Rectal smooth muscle tissue (tissue), 1 donor: Measurements from ENCODE around the gene ALDH4A1.
"Not testable (repeated sequence)": the region's sequence is repeated elsewhere in the genome, so short reads cannot be mapped to it uniquely, and the experiment has no call there.

Experiments used
- H3K27ac ChIP-seq: one replicate; pipeline ENCODE4 v1.7.0; 2013; ENCODE audit warnings: low read depth, low read length, inconsistent platforms
- H3K27me3 ChIP-seq: one replicate; pipeline ENCODE4 v1.7.0; 2013; ENCODE audit warnings: low read length; ENCODE audit not compliant: control insufficient read depth, insufficient read depth
- H3K36me3 ChIP-seq: one replicate; pipeline ENCODE4 v1.7.0; 2013; ENCODE audit warnings: low read length; ENCODE audit not compliant: control insufficient read depth, insufficient read depth
- H3K4me1 ChIP-seq: one replicate; pipeline ENCODE4 v1.7.0; 2013; ENCODE audit warnings: low read length; ENCODE audit not compliant: control insufficient read depth, insufficient read depth
- H3K4me3 ChIP-seq: one replicate; pipeline ENCODE4 v1.7.0; 2013; ENCODE audit warnings: low read length
- H3K9ac ChIP-seq: one replicate; pipeline ENCODE4 v1.7.0; 2013; ENCODE audit warnings: low read length

ALDH4A1 gene

DNA sequence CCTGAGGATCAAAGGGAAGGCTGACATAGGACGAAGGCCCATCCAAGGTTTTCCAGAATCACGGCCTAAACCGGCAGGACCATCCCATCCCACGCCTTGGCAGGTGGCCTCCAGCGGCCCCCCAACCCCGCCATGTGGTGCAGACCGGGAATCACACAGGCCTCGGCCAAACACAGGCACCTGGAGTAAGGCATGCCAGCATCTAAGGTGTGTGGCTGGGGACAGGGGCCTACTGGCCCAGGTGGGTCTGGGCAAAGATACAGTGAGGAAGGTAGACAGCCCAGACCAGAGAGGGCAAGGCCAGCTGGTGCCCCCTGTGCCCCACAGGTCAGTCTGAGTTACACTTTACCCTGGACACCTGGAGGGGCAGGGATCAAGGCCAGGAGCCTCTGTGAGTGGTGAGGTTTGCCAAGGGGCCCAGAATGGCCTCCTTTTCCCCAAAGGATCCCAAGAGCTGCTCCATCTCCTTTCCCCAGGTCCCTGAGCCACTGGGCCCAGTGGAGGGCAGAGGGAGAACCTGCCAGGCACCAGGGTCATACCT, 30.2 kb downstream of the ALDH4A1 start:
- Histone ChIP-seq H3K4me1 (no peaks in the 10 kb centered on the region), H3K9ac (no peak overlapping the region), H3K27ac (no peak overlapping the region), H3K27me3 (no peaks in the 10 kb centered on the region), H3K36me3 (no peaks in the 10 kb centered on the region), H3K4me3 (no peak overlapping the region)

DNA sequence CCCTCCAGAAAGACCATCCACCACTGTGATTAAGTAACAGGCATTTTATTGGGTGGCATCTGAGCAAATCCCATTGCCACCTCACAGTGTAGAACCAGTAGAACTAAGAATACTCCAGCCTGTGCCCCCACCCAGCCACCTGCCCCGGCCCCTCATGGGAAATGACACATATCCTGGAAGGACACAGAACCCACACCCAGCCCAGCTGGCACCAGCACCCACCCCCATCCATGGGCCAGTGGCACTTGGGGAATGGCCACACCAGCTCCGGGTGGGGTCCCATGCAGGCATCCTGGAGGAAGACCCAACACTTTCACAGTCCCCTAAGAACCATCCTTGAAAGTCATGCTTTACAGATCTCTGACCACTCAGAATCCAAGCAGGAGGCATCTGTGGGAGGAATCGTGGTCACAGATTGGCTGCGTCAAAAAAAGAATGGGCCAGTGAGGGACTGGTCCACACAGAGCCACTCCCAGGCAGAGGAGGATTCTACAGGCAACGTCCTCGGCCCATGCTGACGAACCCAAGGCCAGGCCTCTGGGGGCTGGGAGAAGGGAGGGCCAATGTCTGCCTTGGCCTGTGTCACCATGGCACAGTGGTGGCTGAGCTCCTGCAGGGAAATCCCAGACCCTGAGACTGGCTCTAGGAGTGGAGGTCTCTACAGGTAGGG, 30.8 kb downstream of the ALDH4A1 start:
- Histone ChIP-seq H3K9ac (no peak overlapping the region), H3K27ac (no peak overlapping the region), H3K4me1 (no peaks in the 10 kb centered on the region), H3K4me3 (no peak overlapping the region), H3K36me3 (no peaks in the 10 kb centered on the region), H3K27me3 (no peaks in the 10 kb centered on the region)

- Histone ChIP-seq H3K36me3 (no peaks in the 10 kb centered on the region), H3K4me1 (no peaks in the 10 kb centered on the region), H3K9ac (no peak overlapping the region), H3K27ac (no peak overlapping the region), H3K4me3 (no peak overlapping the region), H3K27me3 (no peaks in the 10 kb centered on the region)
Measured at GRCh38 chr1:18870957-18871356, 31.4 kb downstream of the ALDH4A1 start.

GRCh38 chr1:18870595-18870865, 31.8 kb downstream of the ALDH4A1 start:
- not testable (repeated sequence) for H3K9ac ChIP-seq, H3K27ac ChIP-seq, H3K27me3 ChIP-seq, H3K4me1 ChIP-seq, H3K36me3 ChIP-seq, H3K4me3 ChIP-seq

- Histone ChIP-seq H3K27ac (no peak overlapping the region), H3K4me3 (no peak overlapping the region), H3K4me1 (no peaks in the 10 kb centered on the region), H3K36me3 (no peaks in the 10 kb centered on the region), H3K27me3 (no peaks in the 10 kb centered on the region), H3K9ac (no peak overlapping the region)
Measured at GRCh38 chr1:18869847-18870594, 32.3 kb downstream of the ALDH4A1 start.

- no peak overlapping the region for H3K9ac ChIP-seq
- H3K4me3 ChIP-seq, result no peak overlapping the region
- H3K27ac ChIP-seq, result no peak overlapping the region
- H3K36me3 ChIP-seq, result no peaks in the 10 kb centered on the region
- no peaks in the 10 kb centered on the region for H3K4me1 ChIP-seq
- H3K27me3 ChIP-seq, result no peaks in the 10 kb centered on the region
Measured at GRCh38 chr1:18868801-18869424, 33.4 kb downstream of the ALDH4A1 start.

GRCh38 chr1:18868354-18868753, 34.0 kb downstream of the ALDH4A1 start:
- Histone ChIP-seq H3K27ac (no peak overlapping the region), H3K27me3 (no peaks in the 10 kb centered on the region), H3K4me3 (no peak overlapping the region), H3K9ac (no peak overlapping the region), H3K4me1 (no peaks in the 10 kb centered on the region), H3K36me3 (no peaks in the 10 kb centered on the region)

DNA sequence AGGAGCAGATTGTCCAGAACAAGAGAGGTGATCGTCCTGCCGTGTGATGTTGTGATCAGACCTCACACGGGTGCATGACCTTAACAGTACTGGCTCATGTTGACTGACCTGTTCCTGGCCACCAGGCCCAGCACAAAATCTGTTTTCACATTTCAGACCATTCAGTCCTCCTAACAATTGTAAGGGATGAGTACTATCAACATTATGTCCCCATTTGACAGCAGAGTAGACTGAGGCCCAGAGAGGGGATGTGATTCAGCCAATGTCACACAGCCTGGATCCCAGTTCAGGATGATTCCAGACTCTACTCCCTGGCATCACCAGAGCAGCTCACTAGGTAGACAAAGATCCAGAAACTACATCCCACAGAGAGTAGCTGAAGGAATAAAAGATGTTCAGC, 35.5 kb downstream of the ALDH4A1 start:
- no peaks in the 10 kb centered on the region for H3K4me1 ChIP-seq
- no peak overlapping the region for H3K4me3 ChIP-seq
- no peak overlapping the region for H3K9ac ChIP-seq
- H3K27ac ChIP-seq, result no peak overlapping the region
- H3K36me3 ChIP-seq, result no peaks in the 10 kb centered on the region
- no peaks in the 10 kb centered on the region for H3K27me3 ChIP-seq

DNA sequence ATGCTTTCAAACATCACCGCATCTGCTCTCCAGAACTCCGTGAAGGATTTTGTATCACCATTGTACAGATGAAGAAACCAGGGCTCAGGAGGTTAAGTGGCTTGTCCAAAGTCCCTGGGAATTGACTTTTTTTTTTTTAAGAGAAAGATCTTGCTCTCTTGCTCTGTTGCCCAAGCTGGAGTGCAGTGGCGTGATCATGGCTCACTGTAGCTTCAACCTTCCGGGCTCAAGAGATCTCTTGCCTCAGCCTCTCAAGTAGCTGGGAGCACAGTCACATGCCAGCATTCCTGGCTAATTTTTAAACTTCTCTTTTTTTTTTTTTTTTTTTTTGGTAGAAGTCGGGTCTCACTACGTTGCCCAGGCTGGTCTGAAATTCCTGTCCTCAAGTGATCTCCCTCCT, 36.0 kb downstream of the ALDH4A1 start:
- Histone ChIP-seq H3K4me3 (no peak overlapping the region), H3K36me3 (no peaks in the 10 kb centered on the region), H3K27ac (no peak overlapping the region), H3K27me3 (no peaks in the 10 kb centered on the region), H3K9ac (no peak overlapping the region), H3K4me1 (no peaks in the 10 kb centered on the region)

GRCh38 chr1:18865176-18865575, 37.2 kb downstream of the ALDH4A1 start:
- H3K9ac ChIP-seq, result no peak overlapping the region
- H3K4me1 ChIP-seq, result no peaks in the 10 kb centered on the region
- no peak overlapping the region for H3K4me3 ChIP-seq
- no peak overlapping the region for H3K27ac ChIP-seq
- H3K36me3 ChIP-seq, result no peaks in the 10 kb centered on the region
- H3K27me3 ChIP-seq, result no peaks in the 10 kb centered on the region

DNA sequence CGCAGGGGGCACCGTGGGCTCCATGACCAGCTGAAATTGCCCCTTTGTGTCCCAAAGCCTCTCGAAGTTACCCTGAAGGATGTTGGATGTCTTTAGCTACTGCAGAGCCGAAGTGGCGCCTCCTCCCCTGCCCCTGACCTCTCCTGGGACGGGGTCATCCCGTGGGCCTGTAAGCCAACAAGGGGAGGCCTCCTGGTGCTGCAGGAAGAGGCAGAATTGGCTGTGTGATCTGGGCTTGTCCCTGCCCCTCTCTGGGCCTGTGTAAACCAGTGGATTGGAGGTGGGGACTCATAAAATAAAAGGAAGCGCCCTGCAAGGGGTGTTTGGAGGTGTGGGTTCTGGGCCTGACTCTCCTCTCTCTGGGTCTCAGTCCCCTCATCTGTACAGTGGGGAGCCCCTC, 40.8 kb downstream of the ALDH4A1 start:
- H3K9ac ChIP-seq, result no peak overlapping the region
- no peaks in the 10 kb centered on the region for H3K4me1 ChIP-seq
- no peak overlapping the region for H3K4me3 ChIP-seq
- H3K27me3 ChIP-seq, result no peaks in the 10 kb centered on the region
- H3K36me3 ChIP-seq, result no peaks in the 10 kb centered on the region
- H3K27ac ChIP-seq, result no peak overlapping the region

DNA sequence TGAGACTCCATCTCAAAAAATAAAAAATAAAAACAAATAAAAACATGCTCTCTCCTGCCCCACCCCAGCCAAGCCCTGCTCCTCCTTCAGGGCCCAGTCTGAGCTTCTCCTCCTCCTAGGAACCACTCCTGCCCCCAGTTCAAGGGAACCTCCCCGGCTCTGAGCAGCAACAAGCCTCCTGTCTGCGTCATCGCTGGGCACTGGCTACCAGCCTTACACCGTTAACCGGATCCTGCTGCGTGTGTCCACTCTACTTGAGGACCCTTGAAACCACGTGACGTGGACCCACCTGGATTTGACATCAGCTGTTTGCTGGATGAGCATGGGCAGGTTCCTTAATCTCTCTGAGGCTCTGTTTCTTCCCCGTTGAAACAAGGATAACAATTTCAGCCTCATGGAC, 41.3 kb downstream of the ALDH4A1 start:
- no peaks in the 10 kb centered on the region for H3K36me3 ChIP-seq
- H3K4me1 ChIP-seq, result no peaks in the 10 kb centered on the region
- no peak overlapping the region for H3K9ac ChIP-seq
- no peak overlapping the region for H3K27ac ChIP-seq
- no peak overlapping the region for H3K4me3 ChIP-seq
- no peaks in the 10 kb centered on the region for H3K27me3 ChIP-seq

GRCh38 chr1:18859560-18859959, 42.8 kb downstream of the ALDH4A1 start, which contains the start of gene TAS1R2:
Gene TAS1R2, minus strand, starts transcription at chr1:18859660. Its CDS starts 0 bp downstream, at chr1:18859660.
- Histone ChIP-seq H3K27me3 (no peaks in the 10 kb centered on the region), H3K27ac (no peak within 1 kb of the TSS), H3K36me3 (no peaks in the 10 kb centered on the region), H3K4me3 (no peak within 1 kb of the TSS), H3K9ac (no peak within 1 kb of the TSS), H3K4me1 (no peaks in the 10 kb centered on the region)
